ENCODE measurements around the gene OR3A2. TPM values are rescaled to one million over a fixed set of nuclear protein-coding genes. Genes with fewer than 3 reads are reported as not detected.
A peak's percentile ranks its signal among the peaks of the same experiment; 100 is the strongest.
"Not testable (repeated sequence)": the region's sequence is repeated elsewhere in the genome, so short reads cannot be mapped to it uniquely, and the experiment has no call there.

Gene OR3A2
- total RNA-seq, 1 donor from 2014 or later = not detected

DNA sequence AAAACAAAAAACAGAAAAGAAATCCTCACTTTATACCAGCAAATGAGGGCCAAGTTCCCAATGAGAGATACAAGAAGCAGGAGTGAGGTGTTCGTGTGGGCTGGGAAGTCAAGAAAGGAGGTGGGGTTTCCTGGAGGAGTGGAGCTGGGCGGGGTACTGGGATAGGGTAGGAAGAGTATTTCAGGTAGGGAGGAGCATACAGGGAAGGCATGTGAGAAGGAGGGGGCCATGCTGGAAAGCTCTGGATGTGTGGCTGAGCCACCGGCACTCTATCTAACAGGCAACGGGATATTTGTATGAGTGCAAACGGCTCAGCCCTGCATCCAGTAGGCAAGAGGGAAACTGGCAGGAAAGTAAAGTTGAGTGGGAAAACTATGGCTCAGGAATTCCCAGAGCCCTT, 4.2 kb downstream of the OR3A2 start:
- no peaks in the 10 kb centered on the region for H3K36me3 ChIP-seq
- no peak overlapping the region for H3K4me3 ChIP-seq
- DNase-seq (no peak), ATAC-seq (no peak)
- H3K27me3 ChIP-seq (ENCODE audit: low read depth) = peaks cover 35% of the 10 kb centered on the region
- intact Hi-C loops (cut with DNase I) = no loop called here
- H3K9me3 ChIP-seq = no peaks in the 10 kb centered on the region
- no peak overlapping the region for H3K27ac ChIP-seq
- H3K4me1 ChIP-seq = no peaks in the 10 kb centered on the region
- TF ChIP-seq, protein P1, sequence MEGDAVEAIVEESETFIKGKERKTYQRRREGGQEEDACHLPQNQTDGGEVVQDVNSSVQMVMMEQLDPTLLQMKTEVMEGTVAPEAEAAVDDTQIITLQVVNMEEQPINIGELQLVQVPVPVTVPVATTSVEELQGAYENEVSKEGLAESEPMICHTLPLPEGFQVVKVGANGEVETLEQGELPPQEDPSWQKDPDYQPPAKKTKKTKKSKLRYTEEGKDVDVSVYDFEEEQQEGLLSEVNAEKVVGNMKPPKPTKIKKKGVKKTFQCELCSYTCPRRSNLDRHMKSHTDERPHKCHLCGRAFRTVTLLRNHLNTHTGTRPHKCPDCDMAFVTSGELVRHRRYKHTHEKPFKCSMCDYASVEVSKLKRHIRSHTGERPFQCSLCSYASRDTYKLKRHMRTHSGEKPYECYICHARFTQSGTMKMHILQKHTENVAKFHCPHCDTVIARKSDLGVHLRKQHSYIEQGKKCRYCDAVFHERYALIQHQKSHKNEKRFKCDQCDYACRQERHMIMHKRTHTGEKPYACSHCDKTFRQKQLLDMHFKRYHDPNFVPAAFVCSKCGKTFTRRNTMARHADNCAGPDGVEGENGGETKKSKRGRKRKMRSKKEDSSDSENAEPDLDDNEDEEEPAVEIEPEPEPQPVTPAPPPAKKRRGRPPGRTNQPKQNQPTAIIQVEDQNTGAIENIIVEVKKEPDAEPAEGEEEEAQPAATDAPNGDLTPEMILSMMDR (IDR thresholded peaks at IDR 0.05) = no peak

GRCh38 chr17:3378321-3378720, 7.8 kb downstream of the OR3A2 start:
- DNase-seq (no peak), ATAC-seq (no peak)
- TF ChIP-seq, protein P1 (IDR thresholded peaks at IDR 0.05) = no peak

DNA sequence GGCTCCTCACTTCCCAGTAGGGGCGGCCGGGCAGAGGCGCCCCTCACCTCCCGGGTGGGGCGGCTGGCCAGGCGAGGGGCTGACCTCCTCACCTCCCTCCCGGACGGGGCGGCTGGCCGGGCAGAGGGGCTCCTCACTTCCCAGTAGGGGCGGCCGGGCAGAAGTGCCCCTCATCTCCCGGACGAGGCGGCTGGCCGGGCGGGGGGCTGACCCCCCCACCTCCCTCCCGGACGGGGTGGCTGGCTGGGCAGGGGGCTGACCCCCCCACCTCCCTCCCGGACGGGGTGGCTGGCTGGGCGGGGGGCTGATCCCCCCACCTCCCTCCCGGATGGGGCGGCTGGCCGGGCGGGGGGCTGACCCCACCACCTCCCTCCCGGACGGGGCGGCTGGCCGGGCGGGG, 14.9 kb downstream of the OR3A2 start:
- H3K4me3 ChIP-seq; DNase-seq; intact Hi-C loops (cut with DNase I); H3K36me3 ChIP-seq; H3K27ac ChIP-seq; ATAC-seq; H3K27me3 ChIP-seq (ENCODE audit: low read depth); H3K4me1 ChIP-seq: not testable (repeated sequence)
- peaks cover 11% of the 10 kb centered on the region for H3K9me3 ChIP-seq

More at GRCh38 chr17:3378321-3378720, 7.8 kb downstream of the OR3A2 start:
- Histone ChIP-seq H3K36me3 (no peaks in the 10 kb centered on the region), H3K4me1 (no peaks in the 10 kb centered on the region), H3K27me3 (ENCODE audit: low read depth) (peaks cover 5% of the 10 kb centered on the region), H3K27ac (no peak overlapping the region), H3K9me3 (peaks cover 11% of the 10 kb centered on the region), H3K4me3 (no peak overlapping the region)
- intact Hi-C loops (cut with DNase I) = no loop called here

DNA sequence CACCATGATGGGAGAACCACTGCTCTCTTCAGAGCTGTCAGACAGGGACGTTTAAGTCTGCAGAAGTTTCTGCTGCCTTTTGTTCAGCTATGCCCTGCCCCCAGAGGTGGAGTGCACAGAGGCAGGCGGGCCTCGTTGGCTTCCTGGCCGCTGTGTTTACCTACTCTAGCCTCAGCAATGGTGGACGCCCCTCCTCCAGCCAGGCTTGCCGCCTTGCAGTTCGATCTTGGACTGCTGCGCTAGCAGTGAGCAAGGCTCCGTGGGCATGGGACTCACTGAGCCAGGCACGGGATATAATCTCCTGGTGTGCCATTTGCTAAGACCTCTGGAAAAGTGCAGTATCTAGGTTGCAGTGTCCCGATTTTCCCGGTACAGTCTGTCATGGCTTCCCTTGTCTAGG, 43.3 kb downstream of the OR3A2 start:
- H3K27ac ChIP-seq; H3K27me3 ChIP-seq (ENCODE audit: low read depth); H3K36me3 ChIP-seq; H3K4me3 ChIP-seq; ATAC-seq; H3K4me1 ChIP-seq; intact Hi-C loops (cut with DNase I); H3K9me3 ChIP-seq: not testable (repeated sequence)
- peak; percentile 31 for DNase-seq

DNA sequence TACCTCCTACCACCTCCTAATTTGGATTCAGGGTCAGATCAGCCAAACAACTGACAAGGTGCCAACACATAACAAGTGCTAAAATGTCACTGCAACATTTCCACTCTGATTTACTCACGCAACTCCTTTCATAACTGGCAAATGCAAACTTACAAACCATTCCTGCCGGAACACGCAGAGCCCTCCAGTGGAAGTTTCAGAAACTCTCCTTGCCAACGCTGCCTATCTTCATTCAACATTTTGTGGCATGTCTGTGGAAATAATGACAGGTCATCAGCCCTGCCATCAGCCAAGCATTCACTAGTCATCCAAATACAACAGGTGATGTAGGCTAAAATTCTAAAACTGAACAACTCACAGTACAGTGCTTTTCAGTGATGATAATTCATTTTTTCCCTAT, 50.2 kb downstream of the OR3A2 start:
- intact Hi-C loops (cut with DNase I) = no loop called here
- no peak overlapping the region for H3K27ac ChIP-seq
- no peaks in the 10 kb centered on the region for H3K4me1 ChIP-seq
- DNase-seq (no peak), ATAC-seq (no peak)
- TF ChIP-seq, protein P1 (IDR thresholded peaks at IDR 0.05) = no peak
- no peaks in the 10 kb centered on the region for H3K27me3 ChIP-seq (ENCODE audit: low read depth)
- no peaks in the 10 kb centered on the region for H3K36me3 ChIP-seq
- H3K9me3 ChIP-seq = no peaks in the 10 kb centered on the region
- H3K4me3 ChIP-seq = no peak overlapping the region

GRCh38 chr17:3318336-3318735, 67.8 kb downstream of the OR3A2 start:
- TF ChIP-seq, protein P1 (IDR thresholded peaks at IDR 0.05) = no peak
- no peak for DNase-seq
- no peak overlapping the region for H3K27ac ChIP-seq
- H3K4me1 ChIP-seq = no peaks in the 10 kb centered on the region
- H3K27me3 ChIP-seq (ENCODE audit: low read depth) = no peaks in the 10 kb centered on the region
- no peaks in the 10 kb centered on the region for H3K36me3 ChIP-seq
- intact Hi-C loops (cut with DNase I) = no loop called here
- H3K4me3 ChIP-seq = no peak overlapping the region
- no peaks in the 10 kb centered on the region for H3K9me3 ChIP-seq
- ATAC-seq = no peak

GRCh38 chr17:3316836-3317235, 69.3 kb downstream of the OR3A2 start:
- Histone ChIP-seq H3K36me3 (no peaks in the 10 kb centered on the region), H3K27me3 (ENCODE audit: low read depth) (no peaks in the 10 kb centered on the region), H3K27ac (no peak overlapping the region), H3K4me1 (no peaks in the 10 kb centered on the region), H3K9me3 (no peaks in the 10 kb centered on the region), H3K4me3 (no peak overlapping the region)
- ATAC-seq (no peak), DNase-seq (no peak)
- TF ChIP-seq, protein P1 (IDR thresholded peaks at IDR 0.05) = no peak
- intact Hi-C loops (cut with DNase I) = no loop called here
